Activated CD4-positive, CD25-positive, alpha-beta regulatory T cell treated with anti-CD3 and anti-CD28 coated beads, Interleukin-2, amount 50 U/mL, for 16 hours (primary cell): ENCODE measurements around the gene UBN2.

Experiments used
- DNase-seq: peaks from one replicate; pipeline ENCODE4 v3.0.0-alpha.2; 2020; ENCODE audit warnings: low read depth, low spot score

UBN2 gene

GRCh38 chr7:139341776-139342226 lies 110.8 kb downstream of the UBN2 start:
- DNase-seq = no peak

GRCh38 chr7:139345042-139345441 lies 114.0 kb downstream of the UBN2 start:
- DNase-seq = no peak

- no peak for DNase-seq
Measured at GRCh38 chr7:139351027-139351426, 120.0 kb downstream of the UBN2 start.

- no peak for DNase-seq
Measured at GRCh38 chr7:139354729-139355128, 123.7 kb downstream of the UBN2 start.

- DNase-seq = no peak
Measured at GRCh38 chr7:139355320-139355719, 124.3 kb downstream of the UBN2 start.
